DOHH2 (cell line): ENCODE results near the gene DELE1.

ENCODE experiments used
- H3F3A ChIP-seq: fragments of 200-600 bp; sonication (generic), shearing (Covaris generic); 2 replicates; pipeline ENCODE4 v1.6.0; 2016; ENCODE audit warnings: antibody characterized with exemption, mild to moderate bottlenecking; ENCODE audit not compliant: control insufficient read depth, insufficient read depth
- H3K27ac ChIP-seq: fragments of 200-600 bp; sonication (generic); 2 replicates; pipeline ENCODE4 v1.5.1; 2014; ENCODE audit warnings: low read depth, mild to moderate bottlenecking, low read length, moderate library complexity
- H3K27me3 ChIP-seq: fragments of 200-600 bp; sonication (generic); 2 replicates; pipeline ENCODE4 v1.6.1; 2014; ENCODE audit warnings: mild to moderate bottlenecking, low read length, mixed read lengths; ENCODE audit not compliant: control insufficient read depth
- H3K36me3 ChIP-seq: fragments of 200-600 bp; sonication (generic); 2 replicates; pipeline ENCODE4 v1.6.1; 2014; ENCODE audit warnings: mild to moderate bottlenecking, low read length, moderate library complexity, mixed read lengths; ENCODE audit not compliant: control insufficient read depth
- H3K4me1 ChIP-seq: fragments of 200-600 bp; sonication (generic); 2 replicates; pipeline ENCODE4 v1.6.1; 2014; ENCODE audit warnings: mild to moderate bottlenecking, low read length, mixed read lengths; ENCODE audit not compliant: control insufficient read depth
- H3K4me2 ChIP-seq: fragments of 200-600 bp; sonication (generic); 2 replicates; pipeline ENCODE4 v1.6.0; 2014; ENCODE audit warnings: mild to moderate bottlenecking, low read length, moderate library complexity
- H3K4me3 ChIP-seq: fragments of 200-600 bp; sonication (generic); 2 replicates; pipeline ENCODE4 v1.5.1; 2014; ENCODE audit warnings: mild to moderate bottlenecking, low read length, mixed read lengths
- H3K79me2 ChIP-seq: fragments of 200-600 bp; sonication (generic); 2 replicates; pipeline ENCODE4 v1.6.1; 2014; ENCODE audit warnings: mild to moderate bottlenecking, low read length, mixed read lengths; ENCODE audit not compliant: control insufficient read depth
- H3K9me2 ChIP-seq: fragments of 200-600 bp; sonication (generic); replicated peaks from 2 replicates; pipeline ENCODE4 v1.6.1; 2014; ENCODE audit warnings: mild to moderate bottlenecking, low read length, mixed read lengths; ENCODE audit not compliant: control insufficient read depth
- H3K9me3 ChIP-seq: fragments of 200-600 bp; sonication (generic); 2 replicates; pipeline ENCODE4 v1.6.1; 2014; ENCODE audit warnings: antibody characterized with exemption, low read length, mixed read lengths; ENCODE audit not compliant: control insufficient read depth, insufficient read depth
- H4K20me1 ChIP-seq: fragments of 200-600 bp; sonication (generic); 2 replicates; pipeline ENCODE4 v1.6.0; 2014; ENCODE audit warnings: low read depth, mild to moderate bottlenecking, antibody characterized with exemption, low read length, moderate library complexity; ENCODE audit not compliant: control insufficient read depth, insufficient read depth
- EZH2phosphoT487 ChIP-seq: fragments of 200-600 bp; sonication (generic); IDR thresholded peaks from 2 replicates; pipeline ENCODE4 v1.6.1; 2017; ENCODE audit warnings: borderline replicate concordance, mild to moderate bottlenecking, antibody characterized with exemption, low read length, moderate library complexity, mixed read lengths
- TF ChIP-seq, protein P1 (sequence below): fragments of 200-600 bp; sonication (generic); IDR thresholded peaks from one replicate; pipeline ENCODE4 v1.5.1; 2014; ENCODE audit warnings: antibody characterized with exemption, mild to moderate bottlenecking, low read depth, low read length; ENCODE audit not compliant: poor library complexity, severe bottlenecking

DELE1 gene

DNA sequence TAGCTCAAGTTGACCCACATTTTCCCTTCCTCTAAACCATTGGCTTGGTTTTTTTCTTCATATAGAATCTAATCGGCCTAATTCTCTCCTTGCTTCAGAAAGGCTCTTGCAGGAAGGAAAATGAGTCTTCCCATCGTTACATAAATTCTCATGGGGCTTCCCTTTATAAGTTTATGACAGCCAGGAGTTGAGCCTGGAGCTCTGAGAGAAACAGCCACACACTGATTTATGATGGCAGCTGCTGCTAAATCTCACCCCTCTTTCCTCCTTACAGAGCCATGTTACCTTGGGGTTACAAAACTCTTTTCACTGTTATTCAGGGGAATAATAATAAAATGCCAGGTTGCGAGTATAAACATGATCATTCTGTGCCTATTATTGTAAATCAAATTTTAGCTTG is 40.0 kb downstream of the DELE1 start:
- Histone ChIP-seq H3K27me3 (no peaks in the 10 kb centered on the region), H3K4me1 (peaks cover 40% of the 10 kb centered on the region), H4K20me1 (no peaks in the 10 kb centered on the region), H3F3A (peaks cover 15% of the 10 kb centered on the region), H3K4me2 (no peak overlapping the region), H3K9me2 (no peaks in the 10 kb centered on the region), H3K9me3 (no peaks in the 10 kb centered on the region), H3K79me2 (no peaks in the 10 kb centered on the region), H3K36me3 (peaks cover 3% of the 10 kb centered on the region; the same call in 1 of the 2 replicates), H3K4me3 (no peak overlapping the region), H3K27ac (no peak overlapping the region)
- TF ChIP-seq, protein P1, sequence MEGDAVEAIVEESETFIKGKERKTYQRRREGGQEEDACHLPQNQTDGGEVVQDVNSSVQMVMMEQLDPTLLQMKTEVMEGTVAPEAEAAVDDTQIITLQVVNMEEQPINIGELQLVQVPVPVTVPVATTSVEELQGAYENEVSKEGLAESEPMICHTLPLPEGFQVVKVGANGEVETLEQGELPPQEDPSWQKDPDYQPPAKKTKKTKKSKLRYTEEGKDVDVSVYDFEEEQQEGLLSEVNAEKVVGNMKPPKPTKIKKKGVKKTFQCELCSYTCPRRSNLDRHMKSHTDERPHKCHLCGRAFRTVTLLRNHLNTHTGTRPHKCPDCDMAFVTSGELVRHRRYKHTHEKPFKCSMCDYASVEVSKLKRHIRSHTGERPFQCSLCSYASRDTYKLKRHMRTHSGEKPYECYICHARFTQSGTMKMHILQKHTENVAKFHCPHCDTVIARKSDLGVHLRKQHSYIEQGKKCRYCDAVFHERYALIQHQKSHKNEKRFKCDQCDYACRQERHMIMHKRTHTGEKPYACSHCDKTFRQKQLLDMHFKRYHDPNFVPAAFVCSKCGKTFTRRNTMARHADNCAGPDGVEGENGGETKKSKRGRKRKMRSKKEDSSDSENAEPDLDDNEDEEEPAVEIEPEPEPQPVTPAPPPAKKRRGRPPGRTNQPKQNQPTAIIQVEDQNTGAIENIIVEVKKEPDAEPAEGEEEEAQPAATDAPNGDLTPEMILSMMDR = no peak
- TF ChIP-seq EZH2phosphoT487 = no peak

DNA sequence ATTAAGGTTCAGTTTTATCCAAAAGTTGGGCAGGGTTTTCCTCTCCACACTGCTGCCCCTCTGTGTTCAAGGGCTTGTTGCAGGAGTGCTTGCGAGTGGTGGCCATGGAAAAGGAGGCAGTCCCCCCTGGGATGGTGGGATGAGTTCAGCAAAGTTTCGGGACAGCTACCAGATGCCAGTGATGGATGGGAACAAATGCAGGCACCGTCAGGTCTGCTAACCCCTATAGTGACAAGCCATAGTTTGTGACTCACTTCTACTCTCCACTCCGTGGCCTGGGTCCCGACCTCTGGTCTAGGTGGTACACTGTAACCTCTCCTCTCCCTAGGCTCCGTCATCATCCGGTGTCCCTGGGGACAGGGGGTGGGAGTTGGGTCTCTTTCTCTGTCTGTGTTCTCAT is 41.4 kb downstream of the DELE1 start:
- Histone ChIP-seq H3K4me1 (peaks cover 46% of the 10 kb centered on the region), H3K36me3 (peaks cover 8% of the 10 kb centered on the region), H3K4me3 (no peak overlapping the region), H3K79me2 (peaks cover 11% of the 10 kb centered on the region), H3K27me3 (no peaks in the 10 kb centered on the region), H4K20me1 (no peaks in the 10 kb centered on the region), H3K4me2 (no peak overlapping the region), H3F3A (peaks cover 23% of the 10 kb centered on the region), H3K9me3 (no peaks in the 10 kb centered on the region), H3K9me2 (no peaks in the 10 kb centered on the region), H3K27ac (no peak overlapping the region)
- TF ChIP-seq, protein P1 = no peak
- no peak for TF ChIP-seq EZH2phosphoT487

DNA sequence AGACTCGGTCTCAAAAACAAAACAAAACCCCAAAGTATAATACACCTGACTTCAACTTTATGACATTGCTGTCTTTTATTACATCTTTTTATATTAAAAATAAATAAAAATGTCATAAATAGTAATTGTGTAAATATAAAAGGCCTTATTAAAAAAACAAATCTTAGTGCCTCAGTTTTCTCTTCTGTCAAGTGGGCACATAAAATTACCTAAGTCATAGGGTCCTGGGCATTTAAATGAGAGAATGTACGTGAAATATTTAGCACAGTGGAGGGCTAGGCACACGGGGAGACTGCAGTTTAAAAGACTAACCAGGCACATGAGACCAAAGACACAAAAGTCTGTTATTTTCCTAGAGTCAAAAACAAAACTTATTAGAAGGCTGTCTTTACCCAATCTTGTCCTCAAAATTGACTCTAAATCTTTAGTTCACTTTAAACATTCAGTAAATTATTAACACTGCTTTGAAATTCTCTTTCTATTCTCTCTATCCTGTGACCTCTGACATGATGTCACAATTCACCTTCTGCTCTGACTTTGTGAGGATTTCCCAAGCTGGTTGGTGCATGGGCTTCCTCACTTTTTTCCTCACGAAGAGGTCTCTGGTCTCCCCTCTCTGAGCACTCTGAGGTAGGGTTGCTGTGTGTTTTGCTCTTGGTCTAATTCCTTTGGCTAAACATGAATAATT is 42.7 kb downstream of the DELE1 start:
- H4K20me1 ChIP-seq = no peaks in the 10 kb centered on the region
- no peak overlapping the region for H3K27ac ChIP-seq
- no peak overlapping the region for H3K4me3 ChIP-seq
- peaks cover 44% of the 10 kb centered on the region for H3K4me1 ChIP-seq
- no peak overlapping the region for H3K4me2 ChIP-seq
- TF ChIP-seq, protein P1 = no peak
- peaks cover 14% of the 10 kb centered on the region for H3K36me3 ChIP-seq
- no peaks in the 10 kb centered on the region for H3K9me3 ChIP-seq
- H3K79me2 ChIP-seq = peaks cover 25% of the 10 kb centered on the region
- no peaks in the 10 kb centered on the region for H3K27me3 ChIP-seq
- H3K9me2 ChIP-seq = no peaks in the 10 kb centered on the region
- H3F3A ChIP-seq = peaks cover 30% of the 10 kb centered on the region
